Muscle of leg (tissue), 11 donors: ENCODE data around the gene MRPL21. TPM values are rescaled to one million over a fixed set of nuclear protein-coding genes. Genes with fewer than 3 reads are reported as not detected.

Experiments
- DNase-seq: peaks from one replicate; pipeline ENCODE4 v3.0.0; 2013
- H3K27ac ChIP-seq: one replicate; pipeline ENCODE4 v1.5.1; 2013; ENCODE audit warnings: mild to moderate bottlenecking, low read length, control low read depth
- H3K27me3 ChIP-seq: one replicate; pipeline ENCODE4 v1.6.1; 2013; ENCODE audit warnings: low read length; ENCODE audit not compliant: control insufficient read depth, insufficient read depth
- H3K36me3 ChIP-seq: one replicate; pipeline ENCODE4 v1.6.1; 2013; ENCODE audit warnings: low read length; ENCODE audit not compliant: control insufficient read depth, insufficient read depth
- H3K4me1 ChIP-seq: one replicate; pipeline ENCODE4 v1.6.1; 2013; ENCODE audit warnings: low read length; ENCODE audit not compliant: control insufficient read depth, insufficient read depth
- H3K4me3 ChIP-seq: one replicate; pipeline ENCODE4 v1.5.1; 2013; ENCODE audit warnings: low read length, control low read depth
- H3K9me3 ChIP-seq: replicated peaks from 2 replicates; pipeline ENCODE4 v1.6.1; 2013; ENCODE audit warnings: low read depth, low read length; ENCODE audit not compliant: control insufficient read depth
- WGBS: methylation state at CpG from one replicate; pipeline ENCODE4 v1.1.5; 2013; ENCODE audit warnings: missing lambda C conversion rate; ENCODE audit not compliant: insufficient coverage; 5-methylcytosine and 5-hydroxymethylcytosine counted together
- polyA plus RNA-seq, 8 donors: library from polyadenylated mRNA; unstranded; fragments of 120-200 nt; gene quantifications; one replicate each; pipeline versions ENCODE4 v1.2.1 to v1.2.3, GENCODE V29; 2013; ENCODE audit warnings: inconsistent platforms in 1 of 8, low replicate concordance in 1 of 8; ENCODE audit not compliant: insufficient read length in 8 of 8, insufficient read depth in 1 of 8
- total RNA-seq: library from RNA; stranded (reverse); fragments of 120-200 nt; gene quantifications from one replicate; pipeline ENCODE4 v1.2.4, GENCODE V29; 2013

MRPL21 gene
- total and polyA plus RNA-seq, 9 donors = 41.0 to 74.8 (median 49.9) TPM

GRCh38 chr11:68913188-68913587 lies 9.6 kb upstream of the MRPL21 start:
- Histone ChIP-seq H3K27me3 (no peaks in the 10 kb centered on the region), H3K9me3 (no peaks in the 10 kb centered on the region), H3K4me1 (no peaks in the 10 kb centered on the region), H3K36me3 (peaks cover 74% of the 10 kb centered on the region), H3K27ac (no peak overlapping the region), H3K4me3 (no peak overlapping the region)
- 94% methylated on average over 5 of the region's 5 CpGs for WGBS
- no peak for DNase-seq

- WGBS = no CpG with 5 or more reads among the region's 5 CpGs
- peaks cover 75% of the 10 kb centered on the region for H3K36me3 ChIP-seq
- no peaks in the 10 kb centered on the region for H3K9me3 ChIP-seq
- no peaks in the 10 kb centered on the region for H3K27me3 ChIP-seq
- no peak overlapping the region for H3K27ac ChIP-seq
- no peak for DNase-seq
- no peak overlapping the region for H3K4me3 ChIP-seq
- no peaks in the 10 kb centered on the region for H3K4me1 ChIP-seq
These were observed 8.6 kb upstream of the MRPL21 start for GRCh38 chr11:68912254-68912653.

GRCh38 chr11:68911731-68912130 lies 8.1 kb upstream of the MRPL21 start:
- Histone ChIP-seq H3K4me3 (no peak overlapping the region), H3K27ac (no peak overlapping the region), H3K27me3 (no peaks in the 10 kb centered on the region), H3K9me3 (no peaks in the 10 kb centered on the region), H3K36me3 (peaks cover 75% of the 10 kb centered on the region), H3K4me1 (no peaks in the 10 kb centered on the region)
- DNase-seq = no peak
- whole genome bisulfite sequencing = 95% methylated on average over 14 of the region's 16 CpGs

GRCh38 chr11:68910965-68911364 lies 7.3 kb upstream of the MRPL21 start:
- no peaks in the 10 kb centered on the region for H3K27me3 ChIP-seq
- H3K9me3 ChIP-seq = no peaks in the 10 kb centered on the region
- DNase-seq = no peak
- H3K27ac ChIP-seq = no peak overlapping the region
- no peak overlapping the region for H3K4me3 ChIP-seq
- peaks cover 71% of the 10 kb centered on the region for H3K36me3 ChIP-seq
- WGBS = 83% methylated on average over 8 of the region's 8 CpGs
- no peaks in the 10 kb centered on the region for H3K4me1 ChIP-seq

GRCh38 chr11:68908273-68908672 lies 4.6 kb upstream of the MRPL21 start:
- no peak for DNase-seq
- Histone ChIP-seq H3K27ac (no peak overlapping the region), H3K9me3 (no peaks in the 10 kb centered on the region), H3K4me3 (no peak overlapping the region), H3K36me3 (peaks cover 44% of the 10 kb centered on the region), H3K4me1 (peaks cover 8% of the 10 kb centered on the region), H3K27me3 (no peaks in the 10 kb centered on the region)
- no CpG with 5 or more reads among the region's 5 CpGs for WGBS

GRCh38 chr11:68905421-68906360 lies 2.1 kb upstream of the MRPL21 start:
- H3K36me3 ChIP-seq = peaks cover 30% of the 10 kb centered on the region
- peaks cover 8% of the 10 kb centered on the region for H3K4me1 ChIP-seq
- 87% methylated on average over 23 of the region's 23 CpGs for WGBS
- no peak overlapping the region for H3K4me3 ChIP-seq
- H3K9me3 ChIP-seq = no peaks in the 10 kb centered on the region
- H3K27ac ChIP-seq = no peak overlapping the region
- DNase-seq = no peak
- no peaks in the 10 kb centered on the region for H3K27me3 ChIP-seq

GRCh38 chr11:68904248-68904847 lies 716 bp upstream of the MRPL21 start:
- H3K36me3 ChIP-seq = peaks cover 25% of the 10 kb centered on the region
- 2% methylated on average over 18 of the region's 24 CpGs for WGBS
- no peak for DNase-seq
- peak overlapping the region; percentile 75 for H3K4me3 ChIP-seq
- peaks cover 8% of the 10 kb centered on the region for H3K4me1 ChIP-seq
- no peaks in the 10 kb centered on the region for H3K27me3 ChIP-seq
- no peaks in the 10 kb centered on the region for H3K9me3 ChIP-seq
- H3K27ac ChIP-seq = peak overlapping the region; percentile 78

- Histone ChIP-seq H3K27ac (no peak overlapping the region), H3K36me3 (peaks cover 42% of the 10 kb centered on the region), H3K4me3 (no peak overlapping the region), H3K4me1 (peaks cover 8% of the 10 kb centered on the region), H3K9me3 (no peaks in the 10 kb centered on the region), H3K27me3 (no peaks in the 10 kb centered on the region)
- WGBS = 88% methylated on average over 8 of the region's 9 CpGs
- DNase-seq = no peak
These were observed 2.7 kb downstream of the MRPL21 start for GRCh38 chr11:68900835-68901381.

GRCh38 chr11:68897441-68897840 lies 6.2 kb downstream of the MRPL21 start:
- H3K4me1 ChIP-seq = no peaks in the 10 kb centered on the region
- H3K9me3 ChIP-seq = no peaks in the 10 kb centered on the region
- H3K36me3 ChIP-seq = peaks cover 64% of the 10 kb centered on the region
- no peak overlapping the region for H3K4me3 ChIP-seq
- WGBS = 87% methylated on average over 9 of the region's 9 CpGs
- no peak overlapping the region for H3K27ac ChIP-seq
- no peak for DNase-seq
- no peaks in the 10 kb centered on the region for H3K27me3 ChIP-seq
